ENCODE results near the gene PITPNM3.
A peak's percentile ranks its signal among the peaks of the same experiment; 100 is the strongest.

PITPNM3 gene

DNA sequence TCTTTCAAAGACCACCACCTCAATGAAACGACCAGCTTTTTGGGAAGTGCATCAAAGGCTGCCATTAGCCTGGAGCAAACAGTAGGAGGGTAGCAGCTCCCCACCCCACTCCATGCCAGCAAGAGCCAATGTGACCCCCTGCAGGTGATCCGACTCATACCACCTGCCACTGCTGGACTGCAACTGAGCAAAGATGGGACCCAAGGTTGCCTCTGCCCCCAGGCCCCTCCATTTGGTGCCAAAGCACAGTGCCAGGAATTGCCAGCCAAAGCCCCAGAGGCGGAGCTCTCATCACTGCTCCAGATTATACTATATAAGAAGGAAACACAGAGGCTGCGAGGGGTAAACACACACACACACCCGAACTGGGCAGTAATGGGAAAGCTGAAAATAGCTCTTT, 8.3 kb downstream of the PITPNM3 start:
- H3K36me3 ChIP-seq, result no peaks in the 10 kb centered on the region
- no peaks in the 10 kb centered on the region for H3K9me3 ChIP-seq (ENCODE audit: severe bottlenecking)
- TF ChIP-seq, protein P1, sequence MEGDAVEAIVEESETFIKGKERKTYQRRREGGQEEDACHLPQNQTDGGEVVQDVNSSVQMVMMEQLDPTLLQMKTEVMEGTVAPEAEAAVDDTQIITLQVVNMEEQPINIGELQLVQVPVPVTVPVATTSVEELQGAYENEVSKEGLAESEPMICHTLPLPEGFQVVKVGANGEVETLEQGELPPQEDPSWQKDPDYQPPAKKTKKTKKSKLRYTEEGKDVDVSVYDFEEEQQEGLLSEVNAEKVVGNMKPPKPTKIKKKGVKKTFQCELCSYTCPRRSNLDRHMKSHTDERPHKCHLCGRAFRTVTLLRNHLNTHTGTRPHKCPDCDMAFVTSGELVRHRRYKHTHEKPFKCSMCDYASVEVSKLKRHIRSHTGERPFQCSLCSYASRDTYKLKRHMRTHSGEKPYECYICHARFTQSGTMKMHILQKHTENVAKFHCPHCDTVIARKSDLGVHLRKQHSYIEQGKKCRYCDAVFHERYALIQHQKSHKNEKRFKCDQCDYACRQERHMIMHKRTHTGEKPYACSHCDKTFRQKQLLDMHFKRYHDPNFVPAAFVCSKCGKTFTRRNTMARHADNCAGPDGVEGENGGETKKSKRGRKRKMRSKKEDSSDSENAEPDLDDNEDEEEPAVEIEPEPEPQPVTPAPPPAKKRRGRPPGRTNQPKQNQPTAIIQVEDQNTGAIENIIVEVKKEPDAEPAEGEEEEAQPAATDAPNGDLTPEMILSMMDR (IDR thresholded peaks at IDR 0.05; ENCODE audit: low read depth, low read length), result 0 out of 2 replicates have a peak, but pooled peaks have one; percentile 7
- H3K4me3 ChIP-seq (ENCODE audit: low read depth, low read length), result no peak overlapping the region
- H3K27ac ChIP-seq, result no peak overlapping the region
- H3K27me3 ChIP-seq (ENCODE audit: insufficient read depth, low read depth, severe bottlenecking), result no peaks in the 10 kb centered on the region
- no peak for DNase-seq

DNA sequence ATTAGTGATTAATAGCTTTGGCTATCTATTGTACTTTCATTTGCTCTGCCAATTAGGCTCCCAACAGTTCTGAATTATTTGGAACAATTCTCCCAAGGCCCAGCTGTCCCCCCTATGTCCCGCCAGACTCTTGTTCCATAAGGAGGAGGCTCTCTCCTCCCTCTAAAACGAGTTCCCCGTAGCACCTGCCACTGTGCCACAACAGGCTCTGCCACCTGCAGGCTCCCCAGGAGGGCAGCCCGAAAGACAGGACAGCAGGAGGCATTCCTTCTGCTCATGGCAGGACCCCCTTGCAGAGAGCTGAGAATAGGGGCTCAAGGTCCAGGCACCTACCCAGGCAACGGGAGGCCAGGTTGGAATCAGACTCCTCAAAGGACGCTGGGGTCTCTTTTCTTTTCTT, 9.0 kb downstream of the PITPNM3 start:
- TF ChIP-seq, protein P1 (IDR thresholded peaks at IDR 0.05; ENCODE audit: low read depth, low read length), result no peak
- no peaks in the 10 kb centered on the region for H3K27me3 ChIP-seq (ENCODE audit: insufficient read depth, low read depth, severe bottlenecking)
- H3K4me3 ChIP-seq (ENCODE audit: low read depth, low read length), result no peak overlapping the region
- H3K27ac ChIP-seq, result no peak overlapping the region
- H3K36me3 ChIP-seq, result no peaks in the 10 kb centered on the region
- DNase-seq, result no peak
- no peaks in the 10 kb centered on the region for H3K9me3 ChIP-seq (ENCODE audit: severe bottlenecking)

DNA sequence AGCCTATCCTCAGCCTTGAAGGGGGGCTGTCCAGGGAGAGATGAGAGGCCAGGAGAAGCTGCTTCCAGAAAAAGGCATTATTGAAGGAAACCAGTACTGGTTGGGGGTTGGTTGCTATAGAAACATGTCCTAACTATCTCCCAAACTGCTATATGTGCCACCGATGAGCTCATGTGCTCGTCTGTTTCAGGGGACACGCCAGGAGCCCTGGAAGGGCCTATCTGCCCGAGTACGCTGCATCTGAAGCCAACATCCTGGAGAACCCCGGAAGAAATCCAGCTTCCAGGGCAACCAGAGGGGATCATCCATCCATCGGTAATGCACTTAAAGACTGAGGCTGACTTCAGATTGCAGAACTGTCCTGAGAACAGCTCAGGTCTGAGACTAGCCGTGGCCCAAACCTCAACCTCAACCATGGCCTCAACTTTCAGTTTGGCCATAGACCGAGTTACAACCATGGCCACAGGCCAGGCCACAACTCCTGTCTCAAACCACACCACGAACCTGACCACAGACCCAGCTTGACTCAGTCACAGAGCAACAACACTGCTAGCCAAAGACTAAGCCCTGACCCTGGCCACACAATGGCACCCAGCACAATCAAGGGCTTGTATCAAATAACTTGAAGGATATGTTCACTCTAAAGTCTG, 10.2 kb downstream of the PITPNM3 start:
- Histone ChIP-seq H3K4me3 (ENCODE audit: low read depth, low read length) (no peak overlapping the region), H3K27me3 (ENCODE audit: insufficient read depth, low read depth, severe bottlenecking) (no peaks in the 10 kb centered on the region), H3K27ac (no peak overlapping the region), H3K36me3 (no peaks in the 10 kb centered on the region), H3K9me3 (ENCODE audit: severe bottlenecking) (no peaks in the 10 kb centered on the region)
- TF ChIP-seq, protein P1 (IDR thresholded peaks at IDR 0.05; ENCODE audit: low read depth, low read length), result no peak
- no peak for DNase-seq

DNA sequence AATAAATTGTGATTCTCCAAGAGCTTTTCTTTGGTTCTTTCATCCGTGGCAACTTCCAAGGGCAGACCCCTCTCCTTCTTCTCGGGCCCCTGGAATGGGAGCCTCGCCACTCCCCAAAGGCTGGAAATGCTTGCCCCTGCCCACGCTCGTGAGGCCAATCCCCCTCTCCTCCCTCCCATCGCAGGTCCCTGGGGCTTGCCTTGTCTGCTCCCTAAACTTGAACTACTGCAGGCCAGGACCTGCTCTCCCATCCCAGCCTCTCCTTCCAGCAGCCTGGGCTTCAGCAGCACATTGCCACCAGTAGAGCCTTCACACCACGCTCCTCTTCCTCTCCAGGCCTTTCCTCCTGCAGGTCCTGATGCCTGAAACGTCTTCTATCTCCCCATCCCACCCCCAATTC, 11.1 kb downstream of the PITPNM3 start:
- Histone ChIP-seq H3K27ac (no peak overlapping the region), H3K36me3 (no peaks in the 10 kb centered on the region), H3K9me3 (ENCODE audit: severe bottlenecking) (no peaks in the 10 kb centered on the region), H3K4me3 (ENCODE audit: low read depth, low read length) (no peak overlapping the region), H3K27me3 (ENCODE audit: insufficient read depth, low read depth, severe bottlenecking) (no peaks in the 10 kb centered on the region)
- DNase-seq, result no peak
- TF ChIP-seq, protein P1 (IDR thresholded peaks at IDR 0.05; ENCODE audit: low read depth, low read length), result no peak

DNA sequence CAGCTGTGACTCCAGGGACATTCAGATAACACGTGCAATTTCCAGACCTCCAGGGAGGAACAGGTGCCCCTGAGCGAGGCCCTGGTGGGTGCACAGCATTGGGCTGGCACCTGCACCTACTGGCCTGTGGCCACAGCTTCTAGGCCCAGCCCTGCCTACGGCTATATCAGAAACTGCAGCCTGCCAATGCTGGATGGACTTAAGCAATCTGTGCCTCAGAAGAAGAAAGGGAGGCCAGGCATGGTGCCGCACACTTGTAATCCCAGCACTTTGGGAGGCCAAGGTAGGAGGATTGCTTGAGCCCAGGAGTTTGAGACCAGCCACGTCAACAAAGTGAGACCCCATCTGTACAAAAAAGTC, 12.4 kb downstream of the PITPNM3 start:
- TF ChIP-seq, protein P1 (IDR thresholded peaks at IDR 0.05; ENCODE audit: low read depth, low read length), result no peak
- Histone ChIP-seq H3K9me3 (ENCODE audit: severe bottlenecking) (peaks cover 7% of the 10 kb centered on the region), H3K36me3 (no peaks in the 10 kb centered on the region), H3K4me3 (ENCODE audit: low read depth, low read length) (no peak overlapping the region), H3K27ac (no peak overlapping the region), H3K27me3 (ENCODE audit: insufficient read depth, low read depth, severe bottlenecking) (no peaks in the 10 kb centered on the region)
- no peak for DNase-seq
